Measurements from ENCODE around the gene CDH22. TPM values are rescaled to one million over a fixed set of nuclear protein-coding genes. Genes with fewer than 3 reads are reported as not detected.
A peak's percentile ranks its signal among the peaks of the same experiment; 100 is the strongest.

The CDH22 gene
- total and polyA plus RNA-seq, 9 of the 15 experiments (the other 6 are each of a cell fraction or from before 2014, with no cell fraction given), result 0.07 to 0.08 TPM; not detected in 7

DNA sequence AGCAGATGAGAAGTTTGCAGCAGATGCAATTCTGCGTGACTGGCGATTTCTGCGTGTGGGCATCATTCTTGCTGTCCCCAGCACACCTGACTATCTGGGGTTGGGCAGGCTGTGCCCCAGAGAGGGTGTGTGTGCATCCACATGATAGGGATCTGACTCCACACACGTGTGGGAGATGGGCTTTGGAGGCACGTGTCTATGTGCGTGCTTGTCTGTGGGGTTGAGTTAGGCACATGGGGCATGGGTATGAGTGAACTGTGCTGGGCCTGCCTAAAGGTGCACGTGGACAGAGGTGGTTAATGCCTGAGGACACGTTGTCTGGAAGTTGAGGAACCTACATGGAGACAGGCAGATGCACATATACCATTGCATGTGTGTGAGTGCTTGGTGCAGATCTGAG lies 139.9 kb downstream of the CDH22 start (continued):
- TF ChIP-seq RBM14 (IDR thresholded peaks at IDR 0.05; ENCODE audit: borderline replicate concordance, insufficient read depth, low read depth, low read length) (no peak), TRIM28 (IDR thresholded peaks at IDR 0.05) (no peak)

DNA sequence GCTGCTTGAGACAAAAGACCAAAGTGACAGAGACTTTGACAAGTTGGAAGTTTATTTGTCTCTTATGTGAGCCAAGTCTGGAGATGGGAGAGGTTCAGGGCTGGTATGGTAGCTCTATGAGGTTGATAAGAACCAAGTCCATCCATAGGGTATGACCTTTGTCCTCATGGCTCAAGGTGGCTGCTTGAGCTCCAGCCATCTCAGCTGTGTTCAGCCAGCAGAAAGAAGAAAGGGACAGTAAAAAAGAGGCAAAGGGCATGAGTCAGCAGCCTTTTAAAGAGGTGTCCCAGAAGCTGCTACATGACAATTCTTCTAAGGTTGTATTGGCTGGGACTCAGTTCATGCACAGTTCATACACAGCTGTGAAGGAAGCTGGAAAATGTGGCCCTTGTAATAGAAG lies 141.2 kb downstream of the CDH22 start:
- H3K4me3 ChIP-seq, result no peak overlapping the region
- H3K27me3 ChIP-seq (ENCODE audit: control insufficient read depth in 2 of 2, insufficient read depth in 2 of 2, low read length in 2 of 2), result peaks cover 0 to 58% of the 10 kb centered on the region in 2 experiments; a peak in 4 of 5 replicates
- FAIRE-seq (no peak), ATAC-seq (no peak), DNase-seq (ENCODE audit: extremely low read depth in 1 of 4, low spot score in 3 of 4) (no peak)
- no peak overlapping the region for H2AFZ ChIP-seq (ENCODE audit: low read depth, low read length)
- H3K36me3 ChIP-seq (ENCODE audit: control insufficient read depth, insufficient read depth, low read length), result no peaks in the 10 kb centered on the region
- H3K9me3 ChIP-seq (replicated peaks; ENCODE audit: control insufficient read depth, insufficient read depth, low read depth, low read length), result no peaks in the 10 kb centered on the region
- no TSS peak for BruUV-seq (replicated peaks)
- H3K79me2 ChIP-seq (ENCODE audit: control insufficient read depth, insufficient read depth, low read length), result no peaks in the 10 kb centered on the region
- POLR2A ChIA-PET, result interaction anchor here (1.3 to 1.7 kb wide), 3 partner anchors 10 to 14 kb away, joined by 3 to 6 read pairs (median 4); no protein-coding TSS in a partner anchor
- H3K4me2 ChIP-seq (ENCODE audit: insufficient read depth, low read length), result no peak overlapping the region
- H3K27ac ChIP-seq (ENCODE audit: extremely low read depth, low read depth, low read length), result no peak overlapping the region
- H4K20me1 ChIP-seq (replicated peaks; ENCODE audit: control insufficient read depth, insufficient read depth, low read length), result peaks cover 8% of the 10 kb centered on the region; the same call in 1 of the 2 replicates
- H3K9me1 ChIP-seq (ENCODE audit: control insufficient read depth, insufficient read depth, low read length), result no peaks in the 10 kb centered on the region
- H3K9ac ChIP-seq (ENCODE audit: insufficient read depth in 1 of 2, low read depth in 2 of 2, low read length in 2 of 2), result no peak overlapping the region
- in situ Hi-C loops (cut with MboI) (no loop called here), intact Hi-C loops (cut with micrococcal nuclease) (no loop called here)
- no peak for TF ChIP-seq ZNF146 (CRISPR knock-in tag; IDR thresholded peaks at IDR 0.05; ENCODE audit: unreplicated experiment)
- 0 out of 2 replicates have a peak, but pooled peaks have one; percentile 26 for TF ChIP-seq BCOR (IDR thresholded peaks at IDR 0.05)
- peak; percentile 56; the same call in 1 of the 2 replicates for TF ChIP-seq HLTF (IDR thresholded peaks at IDR 0.05)
- TF ChIP-seq RBM25 (IDR thresholded peaks at IDR 0.05; ENCODE audit: low read depth, low read length, severe bottlenecking), result peak; percentile 92
- 0 out of 2 replicates have a peak, but pooled peaks have one; percentile 7 for TF ChIP-seq NFE2 (IDR thresholded peaks at IDR 0.05; ENCODE audit: low read depth)
- H3K4me1 ChIP-seq (replicated peaks in 1 of 2; ENCODE audit: control insufficient read depth in 2 of 2, insufficient read depth in 2 of 2, low read length in 2 of 2), result no peaks in the 10 kb centered on the region
- CTCF ChIA-PET (ENCODE audit: low intra/inter-chr PET ratio), result no interaction called here
